HepG2 (cell line): ENCODE data around the gene UEVLD. TPM values are rescaled to one million over a fixed set of nuclear protein-coding genes. Genes with fewer than 3 reads are reported as not detected.

Experiments
- ASH2L ChIP-seq: fragments of 300-600, 200-600 bp; sonication (generic); IDR thresholded peaks from 2 replicates; pipeline ENCODE4 v1.7.0; 2017; ENCODE audit warnings: low read depth, mild to moderate bottlenecking, moderate library complexity, mixed read lengths, low read length; ENCODE audit not compliant: insufficient read length
- CENPBD1 ChIP-seq: sonication (generic); formaldehyde crosslinking; IDR thresholded peaks from 2 replicates; pipeline ENCODE4 v1.8.0; 2022; ENCODE audit warnings: missing genetic modification reagents, low read depth, mild to moderate bottlenecking, borderline replicate concordance
- ESRRA ChIP-seq: sonication (generic); formaldehyde crosslinking; IDR thresholded peaks from 2 replicates; pipeline ENCODE4 v1.5.1; 2020; ENCODE audit warnings: mild to moderate bottlenecking, low read depth, missing genetic modification reagents
- HNRNPUL1 ChIP-seq: fragments of 200-400 bp; formaldehyde crosslinking; IDR thresholded peaks from 2 replicates; pipeline ENCODE4 v1.6.1; 2017; ENCODE audit warnings: low read depth, mild to moderate bottlenecking, low read length, moderate library complexity
- HOXD1 ChIP-seq: sonication (generic); formaldehyde crosslinking; IDR thresholded peaks from 2 replicates; pipeline ENCODE4 v1.5.0; 2020; ENCODE audit warnings: missing genetic modification reagents
- ISL2 ChIP-seq: sonication (generic); formaldehyde crosslinking; IDR thresholded peaks from 2 replicates; pipeline ENCODE4 v1.5.0; 2020; ENCODE audit warnings: missing genetic modification reagents
- KDM4B ChIP-seq: sonication (generic); formaldehyde crosslinking; IDR thresholded peaks from 2 replicates; pipeline ENCODE4 v1.4.0; 2020; ENCODE audit warnings: missing genetic modification reagents
- KDM6A ChIP-seq: IDR thresholded peaks from 2 replicates; pipeline ENCODE4 v1.6.1; 2016; ENCODE audit warnings: low read depth
- MAFK ChIP-seq, 2 experiments: IDR thresholded peaks in 1 of 2; conservative IDR thresholded peaks in 1 of 2; 2 replicates each; pipeline ENCODE4 v1.6.1; 2011; ENCODE audit warnings: improper control_type of control experiment in 2 of 2, low read length in 2 of 2
- MATR3 ChIP-seq: sonication (generic); formaldehyde crosslinking; IDR thresholded peaks from 2 replicates; pipeline ENCODE4 v1.4.0; 2020; ENCODE audit warnings: missing genetic modification reagents
- MED13 ChIP-seq: sonication (generic); formaldehyde crosslinking; IDR thresholded peaks from 2 replicates; pipeline ENCODE4 v1.5.0; 2020; ENCODE audit warnings: missing genetic modification reagents
- MTA3 ChIP-seq: sonication (generic); formaldehyde crosslinking; IDR thresholded peaks from 2 replicates; pipeline ENCODE4 v1.4.0; 2020; ENCODE audit warnings: missing genetic modification reagents
- MTF2 ChIP-seq: sonication (generic); formaldehyde crosslinking; IDR thresholded peaks from 2 replicates; pipeline ENCODE4 v1.5.0; 2020; ENCODE audit warnings: missing genetic modification reagents, borderline replicate concordance
- NFATC3 ChIP-seq: sonication (generic); formaldehyde crosslinking; IDR thresholded peaks from 2 replicates; pipeline ENCODE4 v1.5.1; 2020; ENCODE audit warnings: mild to moderate bottlenecking, missing genetic modification reagents
- NFKB2 ChIP-seq: sonication (generic); formaldehyde crosslinking; IDR thresholded peaks from 2 replicates; pipeline ENCODE4 v1.4.0; 2020; ENCODE audit warnings: missing genetic modification reagents, borderline replicate concordance
- PHF20 ChIP-seq: sonication (generic); formaldehyde crosslinking; IDR thresholded peaks from 2 replicates; pipeline ENCODE4 v1.5.0; 2020; ENCODE audit warnings: mild to moderate bottlenecking, missing genetic modification reagents
- PRMT3 ChIP-seq: sonication (generic); formaldehyde crosslinking; IDR thresholded peaks from 2 replicates; pipeline ENCODE4 v1.8.1; 2022; ENCODE audit warnings: low read depth, mild to moderate bottlenecking, moderate library complexity, missing genetic modification reagents, borderline replicate concordance
- RCOR2 ChIP-seq: IDR thresholded peaks from 2 replicates; pipeline ENCODE4 v1.6.1; 2016; ENCODE audit warnings: missing biosample characterization, missing genetic modification reagents
- RELA ChIP-seq: sonication (generic); formaldehyde crosslinking; IDR thresholded peaks from 2 replicates; pipeline ENCODE4 v1.4.0; 2020; ENCODE audit warnings: missing genetic modification reagents
- TRIM24 ChIP-seq: sonication (generic); formaldehyde crosslinking; IDR thresholded peaks from 2 replicates; pipeline ENCODE4 v1.8.0; 2022; ENCODE audit warnings: mild to moderate bottlenecking, missing genetic modification reagents
- XBP1 ChIP-seq: sonication (generic); formaldehyde crosslinking; IDR thresholded peaks from 2 replicates; pipeline ENCODE4 v1.5.0; 2020; ENCODE audit warnings: missing genetic modification reagents
- ZBTB34 ChIP-seq: sonication (generic); formaldehyde crosslinking; IDR thresholded peaks from 2 replicates; pipeline ENCODE4 v1.8.0; 2022; ENCODE audit warnings: mild to moderate bottlenecking, missing genetic modification reagents
- ZBTB38 ChIP-seq: sonication (generic); formaldehyde crosslinking; IDR thresholded peaks from 2 replicates; pipeline ENCODE4 v1.5.1; 2020; ENCODE audit warnings: mild to moderate bottlenecking, missing genetic modification reagents
- ZC3H13 ChIP-seq: sonication (generic); formaldehyde crosslinking; IDR thresholded peaks from 2 replicates; pipeline ENCODE4 v1.8.1; 2023; ENCODE audit warnings: mild to moderate bottlenecking, missing genetic modification reagents, moderate library complexity
- ZFP36L1 ChIP-seq: sonication (generic); formaldehyde crosslinking; IDR thresholded peaks from 2 replicates; pipeline ENCODE4 v1.8.0; 2022; ENCODE audit warnings: mild to moderate bottlenecking, missing genetic modification reagents, moderate library complexity
- ZNF12 ChIP-seq: sonication (generic); formaldehyde crosslinking; IDR thresholded peaks from 2 replicates; pipeline ENCODE4 v1.5.0; 2020; ENCODE audit warnings: missing genetic modification reagents
- ZNF160 ChIP-seq: sonication (generic); formaldehyde crosslinking; IDR thresholded peaks from 2 replicates; pipeline ENCODE4 v1.8.0; 2022; ENCODE audit warnings: mild to moderate bottlenecking, inconsistent platforms, missing genetic modification reagents
- ZNF207 ChIP-seq: fragments of 450-650 bp; IDR thresholded peaks from 2 replicates; pipeline ENCODE4 v1.6.1; 2016; ENCODE audit warnings: antibody characterized with exemption, borderline replicate concordance
- ZNF326 ChIP-seq: sonication (generic); formaldehyde crosslinking; IDR thresholded peaks from 2 replicates; pipeline ENCODE4 v1.4.0; 2020; ENCODE audit warnings: missing genetic modification reagents, borderline replicate concordance
- ZNF382 ChIP-seq: sonication (generic); formaldehyde crosslinking; IDR thresholded peaks from 2 replicates; pipeline ENCODE4 v1.5.0; 2020; ENCODE audit warnings: missing genetic modification reagents, mild to moderate bottlenecking, borderline replicate concordance
- ZNF720 ChIP-seq: sonication (generic); formaldehyde crosslinking; IDR thresholded peaks from 2 replicates; pipeline ENCODE4 v1.4.0; 2020; ENCODE audit warnings: missing genetic modification reagents
- ZNF772 ChIP-seq: sonication (generic); formaldehyde crosslinking; IDR thresholded peaks from 2 replicates; pipeline ENCODE4 v1.5.0; 2020; ENCODE audit warnings: mild to moderate bottlenecking, missing genetic modification reagents
- ZNF792 ChIP-seq: IDR thresholded peaks from 2 replicates; pipeline ENCODE4 v1.6.1; 2016
- polyA plus RNA-seq, 8 experiments: library from polyadenylated mRNA; depleted of rRNA in 3 of 8; stranded (reverse) in 7 of 8; unstranded in 1 of 8; fragments of >200 nt; fragmentation: Illumina TruSeq in 4 of 8; extraction: Trizol in 4 of 8; gene quantifications; 2 replicates each; pipeline versions ENCODE4 v1.2.1 to v1.2.3, GENCODE V29; 2011 to 2016; ENCODE audit warnings: low read depth in 4 of 8, missing spikeins in 1 of 8, mixed read lengths in 1 of 8; ENCODE audit not compliant: insufficient read depth in 1 of 8
- total RNA-seq, 5 experiments: library from RNA; depleted of rRNA; stranded (reverse); fragments of >200 nt; fragmentation: Illumina TruSeq; extraction: Trizol; gene quantifications; 2 replicates each; pipeline ENCODE4 v1.2.3, GENCODE V29; 2016; ENCODE audit warnings: low read depth in 1 of 5

UEVLD gene
- total and polyA plus RNA-seq, 2 of the 13 experiments (the other 11 are each of a cell fraction or from before 2014, with no cell fraction given): 5.7 to 13.7 TPM

- no peak for TF ChIP-seq ZBTB34 (CRISPR knock-in tag)
- TF ChIP-seq ZNF326: no peak
- TF ChIP-seq MTA3: no peak
- TF ChIP-seq ZNF772 (CRISPR knock-in tag): peak; percentile 84
- TF ChIP-seq ISL2 (CRISPR knock-in tag): peak; percentile 27; the same call in 1 of the 2 replicates
- peak; percentile 98 for TF ChIP-seq PHF20 (CRISPR knock-in tag)
- TF ChIP-seq MATR3 (CRISPR knock-in tag): no peak
- TF ChIP-seq MAFK (conservative IDR thresholded peaks at IDR 0.05 in 1 of 2, IDR thresholded peaks at IDR 0.05 in 1 of 2; ENCODE audit: low read length in 2 of 2): peak; percentile 13 to 47; a peak in 3 of 4 replicates
- no peak for TF ChIP-seq PRMT3 (CRISPR knock-in tag)
- TF ChIP-seq MED13 (CRISPR knock-in tag): no peak
- peak; percentile 74; the same call in 1 of the 2 replicates for TF ChIP-seq NFKB2 (CRISPR knock-in tag)
- TF ChIP-seq HNRNPUL1: no peak
- no peak for TF ChIP-seq RCOR2
- no peak for TF ChIP-seq ZNF720 (CRISPR knock-in tag)
- TF ChIP-seq ZNF12 (CRISPR knock-in tag): no peak
- TF ChIP-seq ASH2L: peak; percentile 81
- no peak for TF ChIP-seq RELA (CRISPR knock-in tag)
- TF ChIP-seq ZFP36L1 (CRISPR knock-in tag): no peak
- no peak; the same call in 1 of the 2 replicates for TF ChIP-seq ZC3H13 (CRISPR knock-in tag)
- no peak for TF ChIP-seq KDM4B (CRISPR knock-in tag)
- TF ChIP-seq ESRRA: no peak
- TF ChIP-seq ZNF382 (CRISPR knock-in tag): no peak
- TF ChIP-seq ZBTB38 (CRISPR knock-in tag): peak; percentile 62; the same call in 1 of the 2 replicates
- TF ChIP-seq NFATC3 (CRISPR knock-in tag): no peak
- no peak for TF ChIP-seq HOXD1
- TF ChIP-seq TRIM24 (CRISPR knock-in tag): no peak
- TF ChIP-seq ZNF792: peak; percentile 33; the same call in 1 of the 2 replicates
- TF ChIP-seq CENPBD1 (CRISPR knock-in tag): no peak
- TF ChIP-seq XBP1 (CRISPR knock-in tag): no peak
- 0 out of 2 replicates have a peak, but pooled peaks have one; percentile 63 for TF ChIP-seq ZNF160 (CRISPR knock-in tag)
- no peak for TF ChIP-seq KDM6A (CRISPR knock-in tag)
- no peak for TF ChIP-seq ZNF207
- peak; percentile 39; the same call in 1 of the 2 replicates for TF ChIP-seq MTF2 (CRISPR knock-in tag)
Observed at GRCh38 chr11:18634140-18635032, 45.9 kb upstream of the UEVLD start, which contains the start of gene SPTY2D1 (continued).
